Nephron (organoid): Measurements from ENCODE around the gene KRTAP4-9.
"Not testable (repeated sequence)": the region's sequence is repeated elsewhere in the genome, so short reads cannot be mapped to it uniquely, and the experiment has no call there.

Source experiments
- H3K27ac Mint-ChIP-seq, 3 experiments: 2 replicates each; pipeline ENCODE4 v1.8.0; 2020; ENCODE audit warnings: mixed read lengths in 3 of 3, mild to moderate bottlenecking in 2 of 3, moderate library complexity in 1 of 3
- H3K27me3 Mint-ChIP-seq: 2 replicates; pipeline ENCODE4 v1.8.0; 2021; ENCODE audit warnings: low read depth, mild to moderate bottlenecking, moderate library complexity, mixed read lengths
- H3K36me3 Mint-ChIP-seq: 2 replicates; pipeline ENCODE4 v1.8.0; 2020; ENCODE audit warnings: low read depth, mixed read lengths
- H3K4me1 Mint-ChIP-seq: 2 replicates; pipeline ENCODE4 v1.8.0; 2020; ENCODE audit warnings: mixed read lengths
- H3K4me3 Mint-ChIP-seq, 3 experiments: 2 replicates each; pipeline ENCODE4 v1.8.0; 2020; ENCODE audit warnings: mild to moderate bottlenecking in 3 of 3, mixed read lengths in 3 of 3, moderate library complexity in 2 of 3
- H3K9me3 Mint-ChIP-seq: 2 replicates; pipeline ENCODE4 v1.8.0; 2020; ENCODE audit warnings: mixed read lengths
- TF ChIP-seq, protein P1 (sequence below), 3 experiments: fragments of 200-600 bp; sonication (generic); IDR thresholded peaks; one replicate each; pipeline ENCODE4 v1.5.0; 2021; ENCODE audit warnings: antibody characterized with exemption in 3 of 3; ENCODE audit not compliant: unreplicated experiment in 3 of 3

The KRTAP4-9 gene

DNA sequence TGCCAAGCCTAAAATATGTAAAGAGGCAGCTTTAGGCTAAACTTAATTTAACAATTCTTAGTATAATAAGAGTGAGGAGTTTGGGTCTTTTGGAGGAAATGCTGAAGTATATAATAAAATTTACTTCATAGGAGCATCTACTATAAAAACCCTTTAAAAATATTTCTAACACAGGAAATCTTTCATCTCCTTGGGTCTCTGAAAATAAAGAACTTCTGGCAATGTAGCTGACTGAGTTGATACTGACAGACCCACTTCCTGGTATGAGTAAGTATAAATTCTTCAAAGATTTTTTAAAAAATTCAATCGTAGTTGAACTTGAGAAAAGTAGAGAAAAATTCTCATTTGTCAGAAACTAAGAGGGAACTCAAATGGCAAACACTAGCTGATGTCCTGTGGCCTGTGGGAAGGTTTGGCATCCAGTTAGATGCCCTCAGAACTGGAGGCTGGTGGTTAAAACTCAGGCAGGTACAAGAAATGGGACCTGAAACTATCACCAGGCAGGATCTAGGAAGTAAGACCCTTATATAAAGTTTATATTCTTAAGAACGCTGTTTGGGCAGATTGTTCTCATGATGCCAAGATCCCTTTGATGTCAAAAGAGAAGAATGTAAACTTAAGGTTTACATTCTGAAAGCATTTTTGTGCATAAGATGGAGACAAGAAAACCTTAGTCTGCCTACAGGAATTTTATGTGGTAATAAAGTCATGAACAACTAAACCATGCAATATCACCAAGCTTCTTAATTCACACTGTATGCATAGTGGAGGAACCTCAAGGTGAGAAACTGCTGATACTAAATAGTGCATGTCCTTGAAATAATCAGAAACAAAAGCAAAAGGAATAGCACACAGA lies 28.9 kb downstream of the KRTAP4-9 start:
- H3K27me3 Mint-ChIP-seq, result peaks cover 7% of the 10 kb centered on the region
- H3K27ac Mint-ChIP-seq, result no peak overlapping the region
- TF ChIP-seq, protein P1, sequence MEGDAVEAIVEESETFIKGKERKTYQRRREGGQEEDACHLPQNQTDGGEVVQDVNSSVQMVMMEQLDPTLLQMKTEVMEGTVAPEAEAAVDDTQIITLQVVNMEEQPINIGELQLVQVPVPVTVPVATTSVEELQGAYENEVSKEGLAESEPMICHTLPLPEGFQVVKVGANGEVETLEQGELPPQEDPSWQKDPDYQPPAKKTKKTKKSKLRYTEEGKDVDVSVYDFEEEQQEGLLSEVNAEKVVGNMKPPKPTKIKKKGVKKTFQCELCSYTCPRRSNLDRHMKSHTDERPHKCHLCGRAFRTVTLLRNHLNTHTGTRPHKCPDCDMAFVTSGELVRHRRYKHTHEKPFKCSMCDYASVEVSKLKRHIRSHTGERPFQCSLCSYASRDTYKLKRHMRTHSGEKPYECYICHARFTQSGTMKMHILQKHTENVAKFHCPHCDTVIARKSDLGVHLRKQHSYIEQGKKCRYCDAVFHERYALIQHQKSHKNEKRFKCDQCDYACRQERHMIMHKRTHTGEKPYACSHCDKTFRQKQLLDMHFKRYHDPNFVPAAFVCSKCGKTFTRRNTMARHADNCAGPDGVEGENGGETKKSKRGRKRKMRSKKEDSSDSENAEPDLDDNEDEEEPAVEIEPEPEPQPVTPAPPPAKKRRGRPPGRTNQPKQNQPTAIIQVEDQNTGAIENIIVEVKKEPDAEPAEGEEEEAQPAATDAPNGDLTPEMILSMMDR (IDR thresholded peaks at IDR 0.05; ENCODE audit: unreplicated experiment in 3 of 3), result no peak
- no peak overlapping the region for H3K4me3 Mint-ChIP-seq
- no peaks in the 10 kb centered on the region for H3K36me3 Mint-ChIP-seq
- peaks cover 9% of the 10 kb centered on the region for H3K9me3 Mint-ChIP-seq
- no peaks in the 10 kb centered on the region for H3K4me1 Mint-ChIP-seq

DNA sequence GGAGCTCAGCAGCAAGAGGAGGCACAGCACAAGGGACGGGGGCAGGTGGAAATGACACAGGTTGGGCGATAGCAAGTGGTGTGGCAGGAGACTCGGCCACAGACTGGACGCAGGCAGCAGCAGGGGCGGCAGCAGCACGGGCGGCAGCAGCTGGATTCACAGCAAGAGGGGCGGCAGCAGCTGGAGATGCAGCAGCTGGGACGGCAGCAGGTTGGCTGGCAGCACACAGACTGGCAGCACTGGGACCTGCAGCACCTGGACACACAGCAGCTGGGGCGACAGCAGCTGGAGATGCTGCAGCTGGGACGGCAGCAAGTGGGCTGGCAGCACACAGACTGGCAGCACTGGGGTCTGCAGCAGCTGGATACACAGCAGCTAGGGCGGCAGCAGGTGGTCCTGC lies 34.7 kb downstream of the KRTAP4-9 start:
- H3K27ac Mint-ChIP-seq, H3K4me3 Mint-ChIP-seq: not testable (repeated sequence)

DNA sequence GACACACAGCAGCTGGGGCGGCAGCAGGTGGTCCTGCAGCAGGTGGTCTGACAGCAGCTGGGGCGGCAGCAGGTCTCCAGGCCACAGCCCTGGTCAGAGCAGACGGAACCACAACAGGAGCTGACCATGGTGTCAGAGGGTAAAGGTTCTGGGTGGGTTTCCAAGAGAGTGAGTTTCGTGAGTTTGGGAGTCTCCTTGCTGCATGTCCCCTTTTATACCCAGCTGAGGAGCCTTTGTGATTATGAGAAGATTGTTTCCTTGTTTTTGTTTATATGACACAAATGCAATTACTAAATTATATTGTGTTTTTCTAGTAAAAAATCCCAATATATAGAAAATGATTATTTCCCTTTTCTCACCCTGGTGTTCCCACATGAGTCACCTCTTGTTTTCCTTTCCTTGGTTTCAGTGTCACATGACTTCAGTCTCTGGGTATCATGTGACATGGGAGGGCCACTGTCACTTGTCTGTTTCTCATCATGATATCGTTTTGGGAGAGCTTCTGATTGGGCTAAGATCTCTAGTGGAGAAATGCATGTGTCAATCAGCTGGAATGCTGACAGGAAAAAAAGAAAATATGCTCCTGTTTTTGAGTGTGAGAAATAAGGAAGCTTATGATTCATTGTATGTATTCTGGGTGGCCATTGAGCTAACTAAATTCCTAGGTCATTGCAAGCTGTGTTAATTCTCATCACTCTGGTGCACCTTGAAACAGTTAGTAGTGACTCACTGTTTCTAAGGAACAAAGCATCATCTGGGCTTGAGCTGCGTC lies 35.4 kb downstream of the KRTAP4-9 start, which contains the start of gene KRTAP4-6:
Gene KRTAP4-6, minus strand, starts transcription at position 185 of the 772 bp plus-strand sequence. Its CDS starts 57 bp downstream, at position 128.
- TF ChIP-seq, protein P1 (IDR thresholded peaks at IDR 0.05; ENCODE audit: unreplicated experiment in 3 of 3), result no peak
- H3K4me3 Mint-ChIP-seq, result no peak within 1 kb of the TSS
- no peaks in the 10 kb centered on the region for H3K4me1 Mint-ChIP-seq
- H3K27ac Mint-ChIP-seq, result no peak within 1 kb of the TSS
- peaks cover 7% of the 10 kb centered on the region for H3K27me3 Mint-ChIP-seq
- peaks cover 44% of the 10 kb centered on the region for H3K9me3 Mint-ChIP-seq
- H3K36me3 Mint-ChIP-seq, result peaks cover 4% of the 10 kb centered on the region

More for the DNA sequence above, 34.7 kb downstream of the KRTAP4-9 start:
- H3K9me3 Mint-ChIP-seq, result peaks cover 40% of the 10 kb centered on the region
- not testable (repeated sequence) for H3K27me3 Mint-ChIP-seq, H3K36me3 Mint-ChIP-seq, H3K4me1 Mint-ChIP-seq

DNA sequence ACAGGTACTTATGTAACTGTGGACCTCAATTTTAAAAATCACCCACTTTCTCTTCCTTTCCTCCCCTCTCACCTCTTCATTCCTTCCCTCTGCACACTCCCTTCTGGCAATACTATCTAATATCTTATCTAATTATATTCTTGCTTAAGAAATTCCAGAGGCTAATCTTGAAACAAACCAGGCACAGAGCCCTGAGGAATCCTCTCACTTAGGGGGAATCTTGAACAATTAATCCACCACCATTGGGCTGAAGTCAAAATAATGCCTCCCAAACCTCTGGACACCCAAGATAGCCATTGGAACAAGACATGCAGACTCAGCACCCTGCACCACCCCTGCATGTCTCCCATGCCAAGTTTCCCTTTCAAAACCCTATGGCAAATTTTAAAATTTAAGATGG lies 36.2 kb downstream of the KRTAP4-9 start:
- no peak overlapping the region for H3K4me3 Mint-ChIP-seq
- peaks cover 4% of the 10 kb centered on the region for H3K27me3 Mint-ChIP-seq
- TF ChIP-seq, protein P1 (IDR thresholded peaks at IDR 0.05; ENCODE audit: unreplicated experiment in 3 of 3), result no peak
- H3K9me3 Mint-ChIP-seq, result peaks cover 44% of the 10 kb centered on the region
- no peak overlapping the region for H3K27ac Mint-ChIP-seq
- H3K4me1 Mint-ChIP-seq, result no peaks in the 10 kb centered on the region
- peaks cover 4% of the 10 kb centered on the region for H3K36me3 Mint-ChIP-seq

DNA sequence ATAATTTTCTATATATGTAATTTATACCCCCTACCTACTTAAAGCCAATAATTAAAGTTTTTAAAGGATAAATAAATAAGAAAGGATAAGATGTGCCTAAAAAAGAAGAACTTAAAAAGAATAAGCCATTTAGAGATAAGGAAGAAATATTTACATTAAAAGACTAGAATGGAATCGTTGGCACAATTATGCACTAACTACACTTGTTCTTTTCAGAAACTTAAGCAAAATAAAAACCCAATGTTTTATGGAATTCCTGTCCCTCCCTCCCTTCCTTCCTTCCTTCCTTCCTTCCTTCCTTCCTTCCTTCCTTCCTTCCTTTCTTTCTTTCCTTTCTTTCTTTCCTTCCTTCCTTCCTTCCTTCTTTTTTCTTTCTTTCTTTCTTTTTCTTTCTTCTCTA lies 39.7 kb downstream of the KRTAP4-9 start:
- Mint-ChIP-seq H3K36me3 (peaks cover under 1% of the 10 kb centered on the region), H3K4me1 (no peaks in the 10 kb centered on the region), H3K9me3 (peaks cover 32% of the 10 kb centered on the region), H3K4me3 (no peak overlapping the region), H3K27ac (no peak overlapping the region), H3K27me3 (peaks cover 17% of the 10 kb centered on the region)
- TF ChIP-seq, protein P1 (IDR thresholded peaks at IDR 0.05; ENCODE audit: unreplicated experiment in 3 of 3), result no peak

DNA sequence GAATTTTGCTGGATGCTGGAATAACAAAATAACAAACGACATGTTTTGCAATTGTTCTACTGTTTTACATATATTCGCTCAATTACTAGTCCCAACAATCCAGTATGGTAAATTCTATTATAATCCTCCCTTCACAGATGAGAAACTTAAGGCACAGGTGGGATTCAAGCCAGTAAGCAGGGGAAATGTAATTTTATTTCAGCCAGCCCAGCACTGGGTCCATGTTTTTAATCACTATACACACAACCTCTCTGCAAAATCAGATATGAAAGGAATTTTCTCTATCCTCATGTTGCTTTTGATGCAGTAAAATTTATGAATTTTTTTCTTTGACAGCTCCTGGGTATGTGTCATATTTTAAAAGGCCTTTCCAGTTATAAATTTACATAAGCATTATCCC lies 40.1 kb downstream of the KRTAP4-9 start:
- Mint-ChIP-seq H3K27me3 (peaks cover 17% of the 10 kb centered on the region), H3K36me3 (no peaks in the 10 kb centered on the region), H3K27ac (no peak overlapping the region), H3K4me3 (no peak overlapping the region), H3K9me3 (peaks cover 32% of the 10 kb centered on the region), H3K4me1 (no peaks in the 10 kb centered on the region)
- TF ChIP-seq, protein P1 (IDR thresholded peaks at IDR 0.05; ENCODE audit: unreplicated experiment in 3 of 3), result no peak
